ENCODE data around the gene TMEM130. TPM values are rescaled to one million over a fixed set of nuclear protein-coding genes. Genes with fewer than 3 reads are reported as not detected.
A peak's percentile ranks its signal among the peaks of the same experiment; 100 is the strongest.

Gene TMEM130
- polyA plus RNA-seq, 1 donor (not counting 4 experiments of a cell fraction or from before 2014, with no cell fraction given): not detected

- H3K27me3 ChIP-seq (ENCODE audit: control insufficient read depth, extremely low read depth, insufficient read depth, low read length): peaks cover 5% of the 10 kb centered on the region
- no peak for FAIRE-seq
- no peak for DNase-seq (ENCODE audit: low read depth, low spot score)
These were observed 42.6 kb downstream of the TMEM130 start for GRCh38 chr7:98827258-98827657.

GRCh38 chr7:98826811-98827231 lies 43.0 kb downstream of the TMEM130 start:
- dilution Hi-C loops (cut with MboI; ENCODE audit: extremely low pct_ligation_motif_present, low sequenced_read_pairs): loop anchor here (25.0 kb wide), 1 partner anchor 365 kb away; no protein-coding TSS in a partner anchor
- H3K79me2 ChIP-seq (ENCODE audit: control insufficient read depth, insufficient read depth, low read length): no peaks in the 10 kb centered on the region
- peaks cover 14% of the 10 kb centered on the region for H3K4me1 ChIP-seq (ENCODE audit: control insufficient read depth, extremely low read depth, insufficient read depth, low read length)
- H4K20me1 ChIP-seq (ENCODE audit: control insufficient read depth, extremely low read depth, insufficient read depth, low read length): no peaks in the 10 kb centered on the region
- H3K9me3 ChIP-seq (ENCODE audit: control insufficient read depth, low read depth, low read length): no peaks in the 10 kb centered on the region
- FAIRE-seq (no peak), DNase-seq (ENCODE audit: low read depth, low spot score) (no peak)
- H3K4me3 ChIP-seq (ENCODE audit: control insufficient read depth in 2 of 3, extremely low read depth in 1 of 3, insufficient read depth in 2 of 3, low read depth in 1 of 3, low read length in 3 of 3): peak overlapping the region in 1 of 3 experiments; percentile 47
- peak overlapping the region; percentile 50 for H3K4me2 ChIP-seq (ENCODE audit: control insufficient read depth, extremely low read depth, insufficient read depth, low read depth, low read length)
- no peak overlapping the region for H3K27ac ChIP-seq (ENCODE audit: control insufficient read depth, insufficient read depth, low read length)
- H3K9me1 ChIP-seq (ENCODE audit: control insufficient read depth, extremely low read depth, insufficient read depth, low read length): no peaks in the 10 kb centered on the region
- peak in 2 of 3 experiments; percentile 17 to 40 for TF ChIP-seq CTCF (optimal IDR thresholded peaks at IDR 0.05 in 1 of 3, IDR thresholded peaks at IDR 0.05 in 1 of 3, conservative IDR thresholded peaks at IDR 0.05 in 1 of 3; ENCODE audit: extremely low read depth in 1 of 3, insufficient read depth in 2 of 3, low read length in 3 of 3)
- no peak for TF ChIP-seq EZH2 (IDR thresholded peaks at IDR 0.05; ENCODE audit: low read length)
- H3K9ac ChIP-seq (ENCODE audit: control insufficient read depth, extremely low read depth, insufficient read depth, low read length): no peak overlapping the region
- no peaks in the 10 kb centered on the region for H3K36me3 ChIP-seq (ENCODE audit: control insufficient read depth in 2 of 2, extremely low read depth in 1 of 2, insufficient read depth in 2 of 2, low read length in 2 of 2)
- H3K27me3 ChIP-seq (ENCODE audit: control insufficient read depth, extremely low read depth, insufficient read depth, low read length): peaks cover 5% of the 10 kb centered on the region
- H2AFZ ChIP-seq (ENCODE audit: control insufficient read depth, low read length): peak overlapping the region; percentile 20

More at GRCh38 chr7:98827258-98827657, 42.6 kb downstream of the TMEM130 start:
- H3K9me1 ChIP-seq (ENCODE audit: control insufficient read depth, extremely low read depth, insufficient read depth, low read length): no peaks in the 10 kb centered on the region
- dilution Hi-C loops (cut with MboI; ENCODE audit: extremely low pct_ligation_motif_present, low sequenced_read_pairs): loop anchor here (25.0 kb wide), 1 partner anchor 365 kb away; no protein-coding TSS in a partner anchor
- H3K27ac ChIP-seq (ENCODE audit: control insufficient read depth, insufficient read depth, low read length): no peak overlapping the region
- H3K79me2 ChIP-seq (ENCODE audit: control insufficient read depth, insufficient read depth, low read length): no peaks in the 10 kb centered on the region
- no peak overlapping the region for H3K9ac ChIP-seq (ENCODE audit: control insufficient read depth, extremely low read depth, insufficient read depth, low read length)
- H3K4me2 ChIP-seq (ENCODE audit: control insufficient read depth, extremely low read depth, insufficient read depth, low read depth, low read length): no peak overlapping the region
- no peaks in the 10 kb centered on the region for H4K20me1 ChIP-seq (ENCODE audit: control insufficient read depth, extremely low read depth, insufficient read depth, low read length)
- no peaks in the 10 kb centered on the region for H3K36me3 ChIP-seq (ENCODE audit: control insufficient read depth in 2 of 2, extremely low read depth in 1 of 2, insufficient read depth in 2 of 2, low read length in 2 of 2)
- H2AFZ ChIP-seq (ENCODE audit: control insufficient read depth, low read length): no peak overlapping the region
- H3K4me1 ChIP-seq (ENCODE audit: control insufficient read depth, extremely low read depth, insufficient read depth, low read length): peaks cover 14% of the 10 kb centered on the region
- TF ChIP-seq EZH2 (IDR thresholded peaks at IDR 0.05; ENCODE audit: low read length) (no peak), CTCF (optimal IDR thresholded peaks at IDR 0.05 in 1 of 3, IDR thresholded peaks at IDR 0.05 in 1 of 3, conservative IDR thresholded peaks at IDR 0.05 in 1 of 3; ENCODE audit: extremely low read depth in 1 of 3, insufficient read depth in 2 of 3, low read length in 3 of 3) (no peak)
- no peak overlapping the region for H3K4me3 ChIP-seq (ENCODE audit: control insufficient read depth in 2 of 3, extremely low read depth in 1 of 3, insufficient read depth in 2 of 3, low read depth in 1 of 3, low read length in 3 of 3)
- no peaks in the 10 kb centered on the region for H3K9me3 ChIP-seq (ENCODE audit: control insufficient read depth, low read depth, low read length)
